GM23338 (cell line): Measurements from ENCODE around the gene FAM168A. TPM values are rescaled to one million over a fixed set of nuclear protein-coding genes. Genes with fewer than 3 reads are reported as not detected.

Experiments used
- CREB1 ChIP-seq: fragments of 250-450 bp; sonication (Bioruptor Pico); IDR thresholded peaks from 2 replicates; pipeline ENCODE4 v1.5.0; 2020; ENCODE audit warnings: low read depth, mild to moderate bottlenecking, moderate library complexity
- CTCF ChIP-seq, 2 experiments: fragments of 200-600 bp in 1 of 2; sonication (generic) in 1 of 2; conservative IDR thresholded peaks; 2 replicates each; pipeline versions ENCODE4 v1.5.1 to v1.6.1; 2016 to 2017; ENCODE audit warnings: antibody characterized with exemption in 2 of 2, low read depth in 2 of 2, mild to moderate bottlenecking in 2 of 2, moderate library complexity in 1 of 2
- EZH2phosphoT487 ChIP-seq: fragments of 200-600 bp; sonication (generic); IDR thresholded peaks from one replicate; pipeline ENCODE4 v1.8.1; 2018; ENCODE audit warnings: antibody characterized with exemption; ENCODE audit not compliant: unreplicated experiment
- JUNB ChIP-seq: IDR thresholded peaks from one replicate; pipeline ENCODE4 v1.6.1; 2016; ENCODE audit warnings: antibody characterized with exemption; ENCODE audit not compliant: unreplicated experiment
- POLR2AphosphoS5 ChIP-seq: IDR thresholded peaks from 2 replicates; pipeline ENCODE4 v1.6.1; 2016; ENCODE audit warnings: antibody characterized with exemption, low read depth
- STAT1 ChIP-seq: IDR thresholded peaks from one replicate; pipeline ENCODE4 v1.6.1; 2016; ENCODE audit warnings: antibody characterized with exemption; ENCODE audit not compliant: unreplicated experiment
- ZNF114 ChIP-seq: fragments of 250-450 bp; sonication (Bioruptor Pico); IDR thresholded peaks from 2 replicates; pipeline ENCODE4 v1.5.0; 2020; ENCODE audit warnings: mild to moderate bottlenecking, moderate library complexity
- ZNF331 ChIP-seq: fragments of 250-450 bp; sonication (Bioruptor Pico); IDR thresholded peaks from 2 replicates; pipeline ENCODE4 v1.5.0; 2020; ENCODE audit warnings: low read depth, mild to moderate bottlenecking, moderate library complexity
- polyA plus RNA-seq: library from polyadenylated mRNA; unstranded; fragments of >200 nt; fragmentation: Nextera tagmentation; extraction: Ambion mirVana; gene quantifications from 2 replicates; pipeline ENCODE4 v1.2.1, GENCODE V29; 2016
- total RNA-seq: library from RNA; depleted of rRNA; stranded (reverse); fragments of >200 nt; shearing (Covaris generic); gene quantifications from 2 replicates; pipeline ENCODE4 v1.2.3, GENCODE V29; 2014
- TF ChIP-seq, protein P1 (sequence below): fragments of 250-450 bp; sonication (Bioruptor Pico); IDR thresholded peaks from 2 replicates; pipeline ENCODE4 v1.5.0; 2020; ENCODE audit warnings: mild to moderate bottlenecking, moderate library complexity

Gene FAM168A
- total and polyA plus RNA-seq, 2 experiments from 2014 or later: 8.0 to 20.3 TPM

- TF ChIP-seq, protein P1, sequence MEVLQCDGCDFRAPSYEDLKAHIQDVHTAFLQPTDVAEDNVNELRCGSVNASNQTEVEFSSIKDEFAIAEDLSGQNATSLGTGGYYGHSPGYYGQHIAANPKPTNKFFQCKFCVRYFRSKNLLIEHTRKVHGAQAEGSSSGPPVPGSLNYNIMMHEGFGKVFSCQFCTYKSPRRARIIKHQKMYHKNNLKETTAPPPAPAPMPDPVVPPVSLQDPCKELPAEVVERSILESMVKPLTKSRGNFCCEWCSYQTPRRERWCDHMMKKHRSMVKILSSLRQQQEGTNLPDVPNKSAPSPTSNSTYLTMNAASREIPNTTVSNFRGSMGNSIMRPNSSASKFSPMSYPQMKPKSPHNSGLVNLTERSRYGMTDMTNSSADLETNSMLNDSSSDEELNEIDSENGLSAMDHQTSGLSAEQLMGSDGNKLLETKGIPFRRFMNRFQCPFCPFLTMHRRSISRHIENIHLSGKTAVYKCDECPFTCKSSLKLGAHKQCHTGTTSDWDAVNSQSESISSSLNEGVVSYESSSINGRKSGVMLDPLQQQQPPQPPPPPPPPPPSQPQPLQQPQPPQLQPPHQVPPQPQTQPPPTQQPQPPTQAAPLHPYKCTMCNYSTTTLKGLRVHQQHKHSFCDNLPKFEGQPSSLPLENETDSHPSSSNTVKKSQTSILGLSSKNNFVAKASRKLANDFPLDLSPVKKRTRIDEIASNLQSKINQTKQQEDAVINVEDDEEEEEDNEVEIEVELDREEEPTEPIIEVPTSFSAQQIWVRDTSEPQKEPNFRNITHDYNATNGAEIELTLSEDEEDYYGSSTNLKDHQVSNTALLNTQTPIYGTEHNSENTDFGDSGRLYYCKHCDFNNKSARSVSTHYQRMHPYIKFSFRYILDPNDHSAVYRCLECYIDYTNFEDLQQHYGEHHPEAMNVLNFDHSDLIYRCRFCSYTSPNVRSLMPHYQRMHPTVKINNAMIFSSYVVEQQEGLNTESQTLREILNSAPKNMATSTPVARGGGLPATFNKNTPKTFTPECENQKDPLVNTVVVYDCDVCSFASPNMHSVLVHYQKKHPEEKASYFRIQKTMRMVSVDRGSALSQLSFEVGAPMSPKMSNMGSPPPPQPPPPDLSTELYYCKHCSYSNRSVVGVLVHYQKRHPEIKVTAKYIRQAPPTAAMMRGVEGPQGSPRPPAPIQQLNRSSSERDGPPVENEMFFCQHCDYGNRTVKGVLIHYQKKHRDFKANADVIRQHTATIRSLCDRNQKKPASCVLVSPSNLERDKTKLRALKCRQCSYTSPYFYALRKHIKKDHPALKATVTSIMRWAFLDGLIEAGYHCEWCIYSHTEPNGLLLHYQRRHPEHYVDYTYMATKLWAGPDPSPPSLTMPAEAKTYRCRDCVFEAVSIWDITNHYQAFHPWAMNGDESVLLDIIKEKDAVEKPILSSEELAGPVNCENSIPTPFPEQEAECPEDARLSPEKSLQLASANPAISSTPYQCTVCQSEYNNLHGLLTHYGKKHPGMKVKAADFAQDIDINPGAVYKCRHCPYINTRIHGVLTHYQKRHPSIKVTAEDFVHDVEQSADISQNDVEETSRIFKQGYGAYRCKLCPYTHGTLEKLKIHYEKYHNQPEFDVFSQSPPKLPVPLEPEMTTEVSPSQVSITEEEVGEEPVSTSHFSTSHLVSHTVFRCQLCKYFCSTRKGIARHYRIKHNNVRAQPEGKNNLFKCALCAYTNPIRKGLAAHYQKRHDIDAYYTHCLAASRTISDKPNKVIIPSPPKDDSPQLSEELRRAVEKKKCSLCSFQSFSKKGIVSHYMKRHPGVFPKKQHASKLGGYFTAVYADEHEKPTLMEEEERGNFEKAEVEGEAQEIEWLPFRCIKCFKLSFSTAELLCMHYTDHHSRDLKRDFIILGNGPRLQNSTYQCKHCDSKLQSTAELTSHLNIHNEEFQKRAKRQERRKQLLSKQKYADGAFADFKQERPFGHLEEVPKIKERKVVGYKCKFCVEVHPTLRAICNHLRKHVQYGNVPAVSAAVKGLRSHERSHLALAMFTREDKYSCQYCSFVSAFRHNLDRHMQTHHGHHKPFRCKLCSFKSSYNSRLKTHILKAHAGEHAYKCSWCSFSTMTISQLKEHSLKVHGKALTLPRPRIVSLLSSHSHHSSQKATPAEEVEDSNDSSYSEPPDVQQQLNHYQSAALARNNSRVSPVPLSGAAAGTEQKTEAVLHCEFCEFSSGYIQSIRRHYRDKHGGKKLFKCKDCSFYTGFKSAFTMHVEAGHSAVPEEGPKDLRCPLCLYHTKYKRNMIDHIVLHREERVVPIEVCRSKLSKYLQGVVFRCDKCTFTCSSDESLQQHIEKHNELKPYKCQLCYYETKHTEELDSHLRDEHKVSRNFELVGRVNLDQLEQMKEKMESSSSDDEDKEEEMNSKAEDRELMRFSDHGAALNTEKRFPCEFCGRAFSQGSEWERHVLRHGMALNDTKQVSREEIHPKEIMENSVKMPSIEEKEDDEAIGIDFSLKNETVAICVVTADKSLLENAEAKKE: no peak
- TF ChIP-seq EZH2phosphoT487 (no peak), STAT1 (no peak), CTCF (conservative IDR thresholded peaks at IDR 0.05; ENCODE audit: low read depth in 2 of 2) (no peak), POLR2AphosphoS5 (no peak), ZNF331 (CRISPR knock-in tag) (no peak), CREB1 (CRISPR knock-in tag) (no peak), JUNB (no peak), ZNF114 (CRISPR knock-in tag) (no peak)
Measured at GRCh38 chr11:73401924-73402833, 195.7 kb downstream of the FAM168A start (continued).
